ENCODE data around the gene HAPLN3.

DNA sequence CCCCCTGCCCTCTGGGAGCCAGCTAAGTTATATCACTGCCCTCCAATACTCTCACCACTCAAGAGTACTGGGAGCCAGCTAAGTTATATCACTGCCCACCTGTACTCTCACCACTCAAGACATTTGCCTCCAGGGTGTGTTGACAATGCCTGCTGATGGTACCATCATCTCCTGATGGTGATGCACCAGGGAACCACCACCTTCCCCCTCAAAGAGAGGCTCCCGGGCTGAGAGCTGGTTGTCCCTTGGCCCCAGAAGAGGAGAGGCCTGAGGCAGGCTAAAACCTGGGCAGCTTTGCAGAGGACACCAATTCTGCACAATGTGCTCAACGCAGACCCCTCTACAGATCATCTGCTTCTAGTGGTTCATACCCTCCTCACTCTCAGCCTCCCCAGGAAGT lies 7.5 kb upstream of the HAPLN3 start:
- TF ChIP-seq CTCF (IDR thresholded peaks at IDR 0.05): no peak
- TF ChIP-seq TCF7L2 (IDR thresholded peaks at IDR 0.05; ENCODE audit: low read depth, low read length): no peak
- no peak for TF ChIP-seq SIN3A (IDR thresholded peaks at IDR 0.05; ENCODE audit: borderline replicate concordance, insufficient read depth, low read depth, low read length)
- TF ChIP-seq POLR2AphosphoS5 (IDR thresholded peaks at IDR 0.05; ENCODE audit: low read depth, low read length): peak; percentile 19; the same call in 1 of the 2 replicates
